Measurements from ENCODE around the gene ADAMTS15. TPM values are rescaled to one million over a fixed set of nuclear protein-coding genes. Genes with fewer than 3 reads are reported as not detected.
"Not testable (repeated sequence)": the region's sequence is repeated elsewhere in the genome, so short reads cannot be mapped to it uniquely, and the experiment has no call there.

The ADAMTS15 gene
- total and polyA plus RNA-seq, 10 of the 15 experiments (the other 5 are each of a cell fraction or from before 2014, with no cell fraction given) = not detected

- no peak overlapping the region for H2AFZ ChIP-seq (ENCODE audit: control insufficient read depth, low read depth, low read length)
- H3K4me2 ChIP-seq (ENCODE audit: control insufficient read depth, insufficient read depth) = no peak overlapping the region
- no peak for FAIRE-seq
- no peak overlapping the region for H3K27ac ChIP-seq (ENCODE audit: control insufficient read depth, insufficient read depth)
- BruUV-seq (replicated peaks) = no TSS peak
- no peak overlapping the region for H3K9ac ChIP-seq (ENCODE audit: control insufficient read depth, insufficient read depth, low read length)
- no peak for ATAC-seq
- peaks cover 0 to 2% of the 10 kb centered on the region in 2 experiments; a peak in 3 of 4 replicates for H3K27me3 ChIP-seq (replicated peaks in 1 of 2; ENCODE audit: control insufficient read depth in 2 of 2, insufficient read depth in 2 of 2, low read length in 1 of 2)
- H3K79me2 ChIP-seq (ENCODE audit: control insufficient read depth, insufficient read depth, low read length) = no peaks in the 10 kb centered on the region
- H4K20me1 ChIP-seq (ENCODE audit: control insufficient read depth, insufficient read depth) = no peaks in the 10 kb centered on the region; the same call in 1 of the 2 replicates
- in situ Hi-C loops (cut with MboI) = loop anchor here (10.0 kb wide), 1 partner anchor 427 kb away; no protein-coding TSS in a partner anchor
- POLR2A ChIA-PET = no interaction called here
- CTCF ChIA-PET = interaction anchor here (1.0 to 2.5 kb wide), 7 partner anchors 225 to 456 kb away, joined by 3 to 13 read pairs (median 5); no protein-coding TSS in a partner anchor
- TF ChIP-seq CBX5 (IDR thresholded peaks at IDR 0.05; ENCODE audit: low read depth) (no peak), HDAC2 (IDR thresholded peaks at IDR 0.05) (no peak), DPF2 (IDR thresholded peaks at IDR 0.05) (no peak), MTA3 (IDR thresholded peaks at IDR 0.05; ENCODE audit: borderline replicate concordance, low read length) (no peak), ZBED1 (IDR thresholded peaks at IDR 0.05; ENCODE audit: borderline replicate concordance) (no peak), ZNF24 (IDR thresholded peaks at IDR 0.05) (no peak), CTCF (IDR thresholded peaks at IDR 0.05 in 2 of 3, conservative IDR thresholded peaks at IDR 0.05 in 1 of 3; ENCODE audit: control insufficient read depth in 2 of 3, extremely low read depth in 1 of 3, insufficient read depth in 1 of 3, low read depth in 3 of 3, low read length in 3 of 3) (no peak), RBBP5 (conservative IDR thresholded peaks at IDR 0.05) (no peak), FOXM1 (IDR thresholded peaks at IDR 0.05; ENCODE audit: low read depth, low read length) (no peak), NFYB (IDR thresholded peaks at IDR 0.05; ENCODE audit: insufficient read depth, low read depth, low read length) (no peak), IKZF2 (IDR thresholded peaks at IDR 0.05) (no peak), KLF5 (IDR thresholded peaks at IDR 0.05; ENCODE audit: partially characterized antibody) (no peak), PBX3 (IDR thresholded peaks at IDR 0.05; ENCODE audit: insufficient replicate concordance, low read depth, low read length) (no peak), KDM1A (IDR thresholded peaks at IDR 0.05; ENCODE audit: borderline replicate concordance) (no peak)
- H3K4me3 ChIP-seq = no peak overlapping the region
- H3K4me1 ChIP-seq (ENCODE audit: control insufficient read depth, insufficient read depth, low read length) = no peaks in the 10 kb centered on the region
- no peak for DNase-seq (ENCODE audit: low read depth, low spot score)
- H3K9me3 ChIP-seq (replicated peaks; ENCODE audit: control insufficient read depth, insufficient read depth, low read length) = no peaks in the 10 kb centered on the region
- RAD21 ChIA-PET (ENCODE audit: unreplicated experiment) = interaction anchor here (1.3 to 1.7 kb wide), 2 partner anchors 225 to 424 kb away, joined by 3 to 16 read pairs; no protein-coding TSS in a partner anchor
- intact Hi-C loops (cut with micrococcal nuclease; ENCODE audit: unreplicated experiment) = loop anchor here (10.0 kb wide), 1 partner anchor 247 kb away; no protein-coding TSS in a partner anchor
- SMC1A ChIA-PET (ENCODE audit: uncharacterized antibody, unreplicated experiment) = interaction anchor here (1.0 to 9.8 kb wide), 2 partner anchors 390 to 423 kb away, joined by 3 to 177 read pairs; no protein-coding TSS in a partner anchor
- no peaks in the 10 kb centered on the region for H3K36me3 ChIP-seq (ENCODE audit: control insufficient read depth in 2 of 2, insufficient read depth in 2 of 2, low read length in 1 of 2)
- WGBS (ENCODE audit: insufficient coverage, insufficient replicate concordance, low lambda C conversion rate, missing lambda C conversion rate) = 60% methylated on average over 7 of the region's 7 CpGs
Measured at GRCh38 chr11:130437848-130438247, 10.6 kb upstream of the ADAMTS15 start.

GRCh38 chr11:130438401-130439159, 9.9 kb upstream of the ADAMTS15 start:
- ATAC-seq; H3K9ac ChIP-seq (ENCODE audit: control insufficient read depth, insufficient read depth, low read length); H2AFZ ChIP-seq (ENCODE audit: control insufficient read depth, low read depth, low read length); H3K9me3 ChIP-seq (replicated peaks; ENCODE audit: control insufficient read depth, insufficient read depth, low read length); H3K27ac ChIP-seq (ENCODE audit: control insufficient read depth, insufficient read depth); H4K20me1 ChIP-seq (ENCODE audit: control insufficient read depth, insufficient read depth); FAIRE-seq; H3K4me2 ChIP-seq (ENCODE audit: control insufficient read depth, insufficient read depth); H3K4me1 ChIP-seq (ENCODE audit: control insufficient read depth, insufficient read depth, low read length); H3K79me2 ChIP-seq (ENCODE audit: control insufficient read depth, insufficient read depth, low read length); POLR2A ChIA-PET; DNase-seq (ENCODE audit: low read depth, low spot score); H3K27me3 ChIP-seq (replicated peaks in 1 of 2; ENCODE audit: control insufficient read depth in 2 of 2, insufficient read depth in 2 of 2, low read length in 1 of 2); H3K4me3 ChIP-seq; H3K36me3 ChIP-seq (ENCODE audit: control insufficient read depth in 2 of 2, insufficient read depth in 2 of 2, low read length in 1 of 2); BruUV-seq (replicated peaks): not testable (repeated sequence)
- 66% methylated on average over 10 of the region's 10 CpGs for WGBS (ENCODE audit: insufficient coverage, insufficient replicate concordance, low lambda C conversion rate, missing lambda C conversion rate)
- in situ Hi-C loops (cut with MboI) (loop anchor here (10.0 kb wide), 1 partner anchor 426 kb away; no protein-coding TSS in a partner anchor), intact Hi-C loops (cut with micrococcal nuclease; ENCODE audit: unreplicated experiment) (loop anchor here (10.0 kb wide), 1 partner anchor 246 kb away; no protein-coding TSS in a partner anchor)
- CTCF ChIA-PET = interaction anchor here (1.4 to 2.5 kb wide), 5 partner anchors 388 to 455 kb away, joined by 5 to 13 read pairs (median 6); no protein-coding TSS in a partner anchor
- SMC1A ChIA-PET (ENCODE audit: uncharacterized antibody, unreplicated experiment) = interaction anchor here (0.9 to 9.8 kb wide), 2 partner anchors 422 kb away, joined by 3 to 177 read pairs; no protein-coding TSS in a partner anchor
- RAD21 ChIA-PET (ENCODE audit: unreplicated experiment) = interaction anchor here (1.3 to 1.7 kb wide), 2 partner anchors 226 to 423 kb away, joined by 3 to 16 read pairs; no protein-coding TSS in a partner anchor
